ENCODE measurements around the gene PANX1.

DNA sequence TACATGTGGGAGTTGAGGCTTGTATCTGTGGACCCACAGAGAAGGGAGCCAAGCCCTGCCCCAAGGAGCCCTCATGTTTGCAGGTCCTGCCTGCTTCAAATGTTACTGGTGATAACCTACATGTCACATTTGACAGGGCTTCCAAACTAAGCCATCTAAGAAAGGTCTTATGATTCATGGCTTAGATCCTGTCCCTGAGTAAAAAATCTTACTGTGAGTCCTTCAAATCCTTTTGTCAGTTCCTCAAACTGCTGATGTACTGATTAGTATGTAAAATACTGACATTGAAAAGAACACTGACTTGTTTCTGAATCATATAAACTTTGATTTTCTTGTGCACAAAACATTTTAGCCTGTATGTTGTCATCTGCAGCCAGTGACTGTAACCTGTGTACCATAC is 1.0 kb upstream of the PANX1 start:
- TF ChIP-seq, protein P1, sequence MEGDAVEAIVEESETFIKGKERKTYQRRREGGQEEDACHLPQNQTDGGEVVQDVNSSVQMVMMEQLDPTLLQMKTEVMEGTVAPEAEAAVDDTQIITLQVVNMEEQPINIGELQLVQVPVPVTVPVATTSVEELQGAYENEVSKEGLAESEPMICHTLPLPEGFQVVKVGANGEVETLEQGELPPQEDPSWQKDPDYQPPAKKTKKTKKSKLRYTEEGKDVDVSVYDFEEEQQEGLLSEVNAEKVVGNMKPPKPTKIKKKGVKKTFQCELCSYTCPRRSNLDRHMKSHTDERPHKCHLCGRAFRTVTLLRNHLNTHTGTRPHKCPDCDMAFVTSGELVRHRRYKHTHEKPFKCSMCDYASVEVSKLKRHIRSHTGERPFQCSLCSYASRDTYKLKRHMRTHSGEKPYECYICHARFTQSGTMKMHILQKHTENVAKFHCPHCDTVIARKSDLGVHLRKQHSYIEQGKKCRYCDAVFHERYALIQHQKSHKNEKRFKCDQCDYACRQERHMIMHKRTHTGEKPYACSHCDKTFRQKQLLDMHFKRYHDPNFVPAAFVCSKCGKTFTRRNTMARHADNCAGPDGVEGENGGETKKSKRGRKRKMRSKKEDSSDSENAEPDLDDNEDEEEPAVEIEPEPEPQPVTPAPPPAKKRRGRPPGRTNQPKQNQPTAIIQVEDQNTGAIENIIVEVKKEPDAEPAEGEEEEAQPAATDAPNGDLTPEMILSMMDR (IDR thresholded peaks at IDR 0.05; ENCODE audit: insufficient read depth, low read depth, low read length): no peak
- no peak for TF ChIP-seq EZH2 (IDR thresholded peaks at IDR 0.05; ENCODE audit: insufficient read depth, low read length)

All from astrocyte (in vitro differentiated cells and primary cell).